ENCODE data around the gene KRT80.

- no peak for TF ChIP-seq CTCF (IDR thresholded peaks at IDR 0.05)
- TF ChIP-seq POLR2AphosphoS5 (IDR thresholded peaks at IDR 0.05; ENCODE audit: insufficient read depth in 1 of 2, low read depth in 1 of 2): no peak
- TF ChIP-seq POLR2A (IDR thresholded peaks at IDR 0.05): no peak
Measured at GRCh38 chr12:52149651-52150241, 42.1 kb downstream of the KRT80 start.

All from vagina (tissue), 2 donors.